ENCODE data around the gene OTOGL.
"Not testable (repeated sequence)": the region's sequence is repeated elsewhere in the genome, so short reads cannot be mapped to it uniquely, and the experiment has no call there.

OTOGL gene

GRCh38 chr12:80135624-80136023, 36.3 kb downstream of the OTOGL start:
- no peak for DNase-seq (ENCODE audit: low read depth)

- no peak for DNase-seq (ENCODE audit: low read depth)
Measured at GRCh38 chr12:80140005-80140404, 40.7 kb downstream of the OTOGL start.

- no peak for DNase-seq (ENCODE audit: low read depth)
Measured at GRCh38 chr12:80142640-80143039, 43.3 kb downstream of the OTOGL start.

- no peak for DNase-seq (ENCODE audit: low read depth)
Measured at GRCh38 chr12:80143537-80143936, 44.2 kb downstream of the OTOGL start.

GRCh38 chr12:80149547-80150313, 50.4 kb downstream of the OTOGL start:
- DNase-seq (ENCODE audit: low read depth): not testable (repeated sequence)

- DNase-seq (ENCODE audit: low read depth): no peak
Measured at GRCh38 chr12:80151131-80151530, 51.8 kb downstream of the OTOGL start.

GRCh38 chr12:80154261-80154660, 54.9 kb downstream of the OTOGL start:
- no peak for DNase-seq (ENCODE audit: low read depth)

- no peak for DNase-seq (ENCODE audit: low read depth)
Measured at GRCh38 chr12:80156306-80156705, 57.0 kb downstream of the OTOGL start.

GRCh38 chr12:80157645-80158044, 58.3 kb downstream of the OTOGL start:
- DNase-seq (ENCODE audit: low read depth): no peak

- no peak for DNase-seq (ENCODE audit: low read depth)
Measured at GRCh38 chr12:80161612-80162011, 62.3 kb downstream of the OTOGL start.

- DNase-seq (ENCODE audit: low read depth): no peak
Measured at GRCh38 chr12:80162177-80162576, 62.8 kb downstream of the OTOGL start.

GRCh38 chr12:80165746-80166145, 66.4 kb downstream of the OTOGL start:
- DNase-seq (ENCODE audit: low read depth): no peak

- no peak for DNase-seq (ENCODE audit: low read depth)
Measured at GRCh38 chr12:80166751-80167150, 67.4 kb downstream of the OTOGL start.

GRCh38 chr12:80168936-80169335, 69.6 kb downstream of the OTOGL start:
- DNase-seq (ENCODE audit: low read depth): no peak

GRCh38 chr12:80170915-80171314, 71.6 kb downstream of the OTOGL start:
- DNase-seq (ENCODE audit: low read depth): no peak

- no peak for DNase-seq (ENCODE audit: low read depth)
Measured at GRCh38 chr12:80173083-80173864, 73.9 kb downstream of the OTOGL start.

- DNase-seq (ENCODE audit: low read depth): no peak
Measured at GRCh38 chr12:80175307-80175930, 76.1 kb downstream of the OTOGL start.

- no peak for DNase-seq (ENCODE audit: low read depth)
Measured at GRCh38 chr12:80176706-80177105, 77.4 kb downstream of the OTOGL start.

- DNase-seq (ENCODE audit: low read depth): no peak
Measured at GRCh38 chr12:80178846-80179245, 79.5 kb downstream of the OTOGL start.

GRCh38 chr12:80183939-80184338, 84.6 kb downstream of the OTOGL start:
- DNase-seq (ENCODE audit: low read depth): no peak

GRCh38 chr12:80184926-80185325, 85.6 kb downstream of the OTOGL start:
- DNase-seq (ENCODE audit: low read depth): no peak

- no peak for DNase-seq (ENCODE audit: low read depth)
Measured at GRCh38 chr12:80186727-80187217, 87.4 kb downstream of the OTOGL start.

- no peak for DNase-seq (ENCODE audit: low read depth)
Measured at GRCh38 chr12:80187660-80188090, 88.3 kb downstream of the OTOGL start.
